Measurements from ENCODE around the gene ANKRD10.

- TF ChIP-seq FOXM1 (IDR thresholded peaks at IDR 0.05; ENCODE audit: borderline replicate concordance) = no peak
- no peak for TF ChIP-seq SUZ12 (IDR thresholded peaks at IDR 0.05)
- no peak for TF ChIP-seq TARDBP (IDR thresholded peaks at IDR 0.05)
- TF ChIP-seq FOXA1 (IDR thresholded peaks at IDR 0.05) = no peak
- no peak for TF ChIP-seq ARNT (IDR thresholded peaks at IDR 0.05)
- no peak for TF ChIP-seq SP1 (IDR thresholded peaks at IDR 0.05)
- no peak for TF ChIP-seq NFRKB (IDR thresholded peaks at IDR 0.05)
These were observed 76.8 kb downstream of the ANKRD10 start for GRCh38 chr13:110838116-110838515.

Data from HEK293T (cell line).